A549 (cell line): Measurements from ENCODE around the gene CD81. TPM values are rescaled to one million over a fixed set of nuclear protein-coding genes. Genes with fewer than 3 reads are reported as not detected.

Experiments used
- ATAC-seq, 2 experiments: fragments of 200-7000 bp in 1 of 2; fragments of >200 bp in 1 of 2; cut with Nextera tagmentation in 1 of 2; cut with Tn5 transposase in 1 of 2; 3 replicates each; pipeline versions ENCODE4 v1.8.0 to v1.9.1; 2018 to 2020; ENCODE audit warnings: mild to moderate bottlenecking in 1 of 2, moderate library complexity in 1 of 2
- CTCF ChIA-PET: fragments of 300-600 bp; sonication (Branson Sonifier 250); formaldehyde crosslinking; extraction: SDS; loops from one replicate; lab custom pipeline; 2021; ENCODE audit warnings: antibody characterized with exemption, inconsistent platforms; lab: Yijun Ruan, JAX
- POLR2A ChIA-PET: fragments of 350-600 bp; formaldehyde crosslinking; extraction: SDS; loops from one replicate; lab custom pipeline; 2021; ENCODE audit warnings: antibody characterized with exemption, inconsistent platforms; lab: Yijun Ruan, JAX
- DNase-seq, 2 experiments: peaks; one replicate each; pipeline versions ENCODE4 v3.0.0 to v3.0.0-alpha.2; 2011 to 2016; ENCODE audit warnings: low read depth in 1 of 2, low spot score in 1 of 2
- FAIRE-seq: peaks from 2 replicates; lab custom pipeline; 2011; peaks lifted over from hg19 to GRCh38; lab: Jason Lieb, UNC
- H3K27ac ChIP-seq, 2 experiments: fragments of >200 bp; sonication (Bioruptor Twin); formaldehyde crosslinking; 3 replicates each; pipeline ENCODE4 v1.5.1; 2016 to 2017
- H3K4me1 ChIP-seq: fragments of >200 bp; sonication (Bioruptor Twin); formaldehyde crosslinking; 3 replicates; pipeline ENCODE4 v1.6.1; 2016
- H3K4me2 ChIP-seq: fragments of >200 bp; sonication (Bioruptor Twin); formaldehyde crosslinking; 3 replicates; pipeline ENCODE4 v1.6.1; 2016
- H3K4me3 ChIP-seq: fragments of >200 bp; sonication (Bioruptor Twin); formaldehyde crosslinking; 3 replicates; pipeline ENCODE4 v1.5.1; 2016
- H3K9me3 ChIP-seq: fragments of >200 bp; sonication (Bioruptor Twin); formaldehyde crosslinking; 3 replicates; pipeline ENCODE4 v1.6.1; 2016
- BHLHE40 ChIP-seq: IDR thresholded peaks from 2 replicates; pipeline ENCODE4 v1.6.1; 2012; ENCODE audit warnings: low read depth, low read length, inconsistent platforms
- CEBPB ChIP-seq, 2 experiments: fragments of >200 bp in 1 of 2; sonication (Bioruptor Twin) in 1 of 2; formaldehyde crosslinking in 1 of 2; IDR thresholded peaks; 2 replicates each; pipeline ENCODE4 v1.6.1; 2012 to 2016
- EHF ChIP-seq: fragments of 250-450 bp; sonication (Bioruptor Pico); IDR thresholded peaks from 2 replicates; pipeline ENCODE4 v1.5.0; 2020; ENCODE audit warnings: mild to moderate bottlenecking
- ESRRA ChIP-seq: fragments of 150-350 bp; IDR thresholded peaks from 2 replicates; pipeline ENCODE4 v1.6.1; 2014; ENCODE audit warnings: mild to moderate bottlenecking, low read length, borderline replicate concordance
- FOSB ChIP-seq: fragments of 250-450 bp; sonication (Bioruptor Pico); IDR thresholded peaks from 2 replicates; pipeline ENCODE4 v1.5.0; 2020; ENCODE audit warnings: mild to moderate bottlenecking, moderate library complexity
- HOXB5 ChIP-seq: fragments of 250-450 bp; sonication (Bioruptor Pico); IDR thresholded peaks from 2 replicates; pipeline ENCODE4 v1.5.0; 2020; ENCODE audit warnings: mild to moderate bottlenecking, moderate library complexity
- KDM1A ChIP-seq: fragments of 200-600 bp; sonication (generic); IDR thresholded peaks from 2 replicates; pipeline ENCODE4 v1.6.1; 2016; ENCODE audit warnings: low read depth, mild to moderate bottlenecking
- KDM5A ChIP-seq: fragments of 200-600 bp; sonication (generic); IDR thresholded peaks from 2 replicates; pipeline ENCODE4 v1.6.1; 2016; ENCODE audit warnings: antibody characterized with exemption, mild to moderate bottlenecking
- MYC ChIP-seq: IDR thresholded peaks from 2 replicates; pipeline ENCODE4 v1.6.1; 2012; ENCODE audit warnings: mild to moderate bottlenecking, inconsistent platforms, low read length, improper control_type of control experiment, borderline replicate concordance
- POLR2AphosphoS2 ChIP-seq: conservative IDR thresholded peaks from 2 replicates; pipeline ENCODE4 v1.6.1; 2012; ENCODE audit warnings: low read length, improper control_type of control experiment, inconsistent platforms
- RARB ChIP-seq: fragments of 250-450 bp; sonication (Bioruptor Pico); IDR thresholded peaks from 2 replicates; pipeline ENCODE4 v1.8.0; 2021; ENCODE audit warnings: mild to moderate bottlenecking, moderate library complexity
- TP53 ChIP-seq: fragments of 250-450 bp; sonication (Bioruptor Pico); IDR thresholded peaks from 2 replicates; pipeline ENCODE4 v1.5.0; 2021; ENCODE audit warnings: mild to moderate bottlenecking, moderate library complexity
- ZC3H11A ChIP-seq: fragments of 450-650 bp; IDR thresholded peaks from 2 replicates; pipeline ENCODE4 v1.6.1; 2014; ENCODE audit warnings: antibody characterized with exemption, mild to moderate bottlenecking
- WGBS: methylation state at CpG from one replicate; pipeline ENCODE4 v1.1.6; 2017; ENCODE audit errors: missing lambda C conversion rate; 5-methylcytosine and 5-hydroxymethylcytosine counted together
- polyA plus RNA-seq, 4 experiments: library from polyadenylated mRNA; depleted of rRNA in 3 of 4; stranded (reverse); fragments of >200 nt; fragmentation: RNase III in 1 of 4; extraction: RNeasy Plus Mini Kit Qiagen cat#74134 plus additional on column Dnase treatment in 1 of 4; gene quantifications; 2 replicates in 3 of 4; 3 replicates in 1 of 4; pipeline ENCODE4 v1.2.3, GENCODE V29; 2011 to 2017
- TF ChIP-seq, protein P1 (sequence below): fragments of 250-450 bp; sonication (Bioruptor Pico); IDR thresholded peaks from 2 replicates; pipeline ENCODE4 v1.5.0; 2020; ENCODE audit warnings: low read depth, mild to moderate bottlenecking, moderate library complexity
- TF ChIP-seq, protein P2 (sequence below): fragments of 450-650 bp; IDR thresholded peaks from 2 replicates; pipeline ENCODE4 v1.6.1; 2014; ENCODE audit warnings: antibody characterized with exemption

The CD81 gene
- polyA plus RNA-seq, 2 of the 4 experiments (the other 2 are of a cell fraction) = 125 to 247 TPM

GRCh38 chr11:2392241-2392959 lies 15.3 kb downstream of the CD81 start (continued):
- TF ChIP-seq, protein P1, sequence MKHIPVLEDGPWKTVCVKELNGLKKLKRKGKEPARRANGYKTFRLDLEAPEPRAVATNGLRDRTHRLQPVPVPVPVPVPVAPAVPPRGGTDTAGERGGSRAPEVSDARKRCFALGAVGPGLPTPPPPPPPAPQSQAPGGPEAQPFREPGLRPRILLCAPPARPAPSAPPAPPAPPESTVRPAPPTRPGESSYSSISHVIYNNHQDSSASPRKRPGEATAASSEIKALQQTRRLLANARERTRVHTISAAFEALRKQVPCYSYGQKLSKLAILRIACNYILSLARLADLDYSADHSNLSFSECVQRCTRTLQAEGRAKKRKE (CRISPR knock-in tag) = no peak
- TF ChIP-seq, protein P2, sequence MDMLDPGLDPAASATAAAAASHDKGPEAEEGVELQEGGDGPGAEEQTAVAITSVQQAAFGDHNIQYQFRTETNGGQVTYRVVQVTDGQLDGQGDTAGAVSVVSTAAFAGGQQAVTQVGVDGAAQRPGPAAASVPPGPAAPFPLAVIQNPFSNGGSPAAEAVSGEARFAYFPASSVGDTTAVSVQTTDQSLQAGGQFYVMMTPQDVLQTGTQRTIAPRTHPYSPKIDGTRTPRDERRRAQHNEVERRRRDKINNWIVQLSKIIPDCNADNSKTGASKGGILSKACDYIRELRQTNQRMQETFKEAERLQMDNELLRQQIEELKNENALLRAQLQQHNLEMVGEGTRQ = no peak

DNA sequence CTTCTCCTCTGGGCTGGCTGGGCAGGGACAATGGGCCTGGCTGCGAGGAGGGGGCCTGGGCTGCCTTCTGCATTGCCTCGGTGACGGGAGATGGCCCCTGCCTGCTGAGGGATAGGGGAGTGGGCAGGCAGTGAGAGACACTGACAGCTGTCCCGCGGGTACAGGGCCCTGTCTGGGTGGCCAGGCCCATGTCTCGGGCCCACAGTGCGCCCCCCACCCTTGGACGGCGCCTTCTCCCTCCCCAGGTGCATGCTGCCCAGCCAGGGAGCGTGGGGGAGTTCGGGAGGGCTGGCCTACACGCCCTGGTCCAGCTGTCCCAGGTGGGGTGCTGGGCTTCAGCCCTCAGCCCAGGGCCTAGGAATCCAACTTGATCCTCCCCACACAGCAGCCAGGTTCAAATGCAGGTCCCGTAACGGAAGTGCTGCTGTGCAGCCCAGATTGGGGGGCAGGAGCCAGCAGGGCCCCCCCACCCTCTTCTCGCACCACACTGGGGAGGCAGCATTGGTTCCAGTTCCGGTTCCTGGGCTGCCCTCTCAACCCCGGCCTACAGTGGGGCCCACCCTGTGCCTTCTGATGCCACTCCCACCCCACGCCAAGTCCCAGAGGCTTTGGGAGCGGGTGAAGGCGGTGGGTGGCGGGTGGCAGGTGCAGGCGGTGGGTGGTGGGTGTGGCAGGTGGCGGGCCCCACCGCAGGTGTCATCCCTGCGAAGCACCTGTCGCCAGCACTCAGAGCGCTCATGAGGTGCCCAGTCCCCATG lies 16.2 kb downstream of the CD81 start:
- ATAC-seq = no peak
- CTCF ChIA-PET = interaction anchor here (1.2 to 3.7 kb wide), 4 partner anchors 7 to 88 kb away, joined by 3 to 16 read pairs (median 10); partner anchors contain the start of gene TSSC4
- Histone ChIP-seq H3K4me2 (no peak overlapping the region), H3K4me3 (no peak overlapping the region), H3K27ac (no peak overlapping the region), H3K4me1 (peaks cover 24% of the 10 kb centered on the region), H3K9me3 (no peaks in the 10 kb centered on the region)
- no peak for DNase-seq
- FAIRE-seq = no peak
- POLR2A ChIA-PET = no interaction called here
- no peak for TF ChIP-seq BHLHE40
- WGBS = 95% methylated on average over 17 of the region's 27 CpGs

DNA sequence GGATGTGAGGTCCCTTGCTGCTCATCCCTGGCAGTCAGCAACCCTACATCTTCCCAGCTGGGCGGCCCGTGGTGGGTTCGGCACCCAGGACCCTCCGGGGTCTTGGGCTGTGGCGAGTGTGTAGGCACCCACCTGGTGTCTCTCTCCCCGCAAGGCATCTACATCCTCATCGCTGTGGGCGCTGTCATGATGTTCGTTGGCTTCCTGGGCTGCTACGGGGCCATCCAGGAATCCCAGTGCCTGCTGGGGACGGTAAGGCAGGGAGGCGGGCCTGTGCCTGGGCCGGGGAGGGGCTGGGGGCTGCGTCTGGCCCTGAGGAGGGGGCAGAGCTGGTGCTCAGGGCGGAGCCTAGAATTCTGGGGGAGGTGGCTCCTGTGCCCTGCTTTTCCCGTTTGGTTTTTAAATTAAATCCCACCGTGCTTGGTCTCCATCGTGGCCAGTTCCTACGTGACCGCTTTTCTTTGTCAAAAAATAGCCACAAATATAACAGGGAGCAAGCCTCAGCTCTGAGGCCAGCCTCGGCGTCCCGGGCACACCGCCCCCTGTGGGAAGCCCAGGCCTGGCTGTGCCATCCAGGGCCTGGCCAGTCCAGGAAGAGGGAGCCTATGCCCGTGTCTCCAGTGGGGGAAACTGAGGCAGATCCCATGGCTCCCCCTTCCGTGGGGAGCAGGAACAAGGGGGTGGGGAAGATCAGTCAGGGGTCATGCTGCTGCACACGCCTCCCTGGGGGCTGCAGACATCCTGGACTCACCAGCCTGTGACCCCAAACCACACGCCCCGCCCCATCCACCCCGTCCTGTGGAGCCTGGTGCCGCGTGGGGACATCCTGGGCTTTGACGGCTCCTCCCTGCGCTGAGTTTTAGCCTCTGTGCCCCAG lies 17.1 kb downstream of the CD81 start:
- WGBS = 87% methylated on average over 23 of the region's 34 CpGs
- DNase-seq (no peak), FAIRE-seq (no peak), ATAC-seq (no peak)
- no peaks in the 10 kb centered on the region for H3K9me3 ChIP-seq
- TF ChIP-seq ZC3H11A (no peak), CEBPB (IDR thresholded peaks at IDR 0.05) (no peak), ESRRA (no peak), EHF (CRISPR knock-in tag) (no peak), BHLHE40 (no peak), RARB (CRISPR knock-in tag) (no peak), FOSB (no peak), POLR2AphosphoS2 (no peak), KDM1A (no peak), MYC (no peak), TP53 (no peak)
- H3K4me1 ChIP-seq = peaks cover 27% of the 10 kb centered on the region
- POLR2A ChIA-PET = no interaction called here
- no peak overlapping the region for H3K4me2 ChIP-seq
- CTCF ChIA-PET = interaction anchor here (1.2 kb wide), 1 partner anchor 86 kb away, joined by 3 read pairs; no protein-coding TSS in a partner anchor
- H3K27ac ChIP-seq = no peak overlapping the region
- no peak overlapping the region for H3K4me3 ChIP-seq

DNA sequence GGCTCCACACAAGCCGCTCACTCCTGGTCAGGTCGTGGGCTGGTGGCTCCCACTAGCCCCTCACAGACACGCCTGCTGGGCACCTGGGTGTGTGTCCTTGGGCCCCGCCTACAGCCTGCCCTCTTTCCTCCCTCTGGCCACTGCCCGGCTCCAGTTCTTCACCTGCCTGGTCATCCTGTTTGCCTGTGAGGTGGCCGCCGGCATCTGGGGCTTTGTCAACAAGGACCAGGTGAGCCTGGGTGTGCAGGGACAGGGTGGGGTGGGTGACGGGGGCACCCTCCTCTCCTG lies 17.7 kb downstream of the CD81 start:
- no peak overlapping the region for H3K4me3 ChIP-seq
- ATAC-seq (no peak), FAIRE-seq (no peak), DNase-seq (no peak)
- no peak for TF ChIP-seq HOXB5
- TF ChIP-seq KDM5A = no peak
- no peak for TF ChIP-seq EHF (CRISPR knock-in tag)
- no peak overlapping the region for H3K4me2 ChIP-seq
- H3K4me1 ChIP-seq = peaks cover 23% of the 10 kb centered on the region
- H3K9me3 ChIP-seq = no peaks in the 10 kb centered on the region
- ChIA-PET CTCF (interaction anchor here (1.2 kb wide), 1 partner anchor 87 kb away, joined by 3 read pairs; no protein-coding TSS in a partner anchor), POLR2A (no interaction called here)
- no peak overlapping the region for H3K27ac ChIP-seq
- WGBS = 90% methylated on average over 6 of the region's 8 CpGs
